Activated naive CD4-positive, alpha-beta T cell treated with anti-CD3 and anti-CD28 coated beads, Interleukin-2, amount 50 U/mL, for 72 hours (primary cell): ENCODE data around the gene LIPK. TPM values are rescaled to one million over a fixed set of nuclear protein-coding genes. Genes with fewer than 3 reads are reported as not detected.
"Not testable (repeated sequence)": the region's sequence is repeated elsewhere in the genome, so short reads cannot be mapped to it uniquely, and the experiment has no call there.

Experiments used
- ATAC-seq, 2 donors: fragments of 150-1000 bp; cut with Tn5 transposase; 2 replicates each; pipeline ENCODE4 v1.10.0; 2021; ENCODE audit warnings: mild to moderate bottlenecking in 2 of 2, moderate library complexity in 2 of 2
- DNase-seq, 2 donors: peaks; one replicate each; pipeline ENCODE4 v3.0.0; 2021 to 2022; ENCODE audit warnings: low spot score in 2 of 2
- H3K27ac Mint-ChIP-seq, 2 donors: one replicate each; pipeline ENCODE4 v1.8.0; 2022; ENCODE audit warnings: mild to moderate bottlenecking in 2 of 2, mixed read lengths in 2 of 2
- H3K36me3 Mint-ChIP-seq, 2 donors: one replicate each; pipeline ENCODE4 v1.8.0; 2022; ENCODE audit warnings: mixed read lengths in 2 of 2
- H3K9me3 Mint-ChIP-seq, 2 donors: one replicate each; pipeline ENCODE4 v1.8.0; 2022; ENCODE audit warnings: mixed read lengths in 2 of 2
- total RNA-seq, 2 donors: library from RNA; stranded (reverse); gene quantifications; one replicate each; pipeline ENCODE4 v1.2.3, GENCODE V29; 2022

The LIPK gene
- total RNA-seq, 2 donors from 2014 or later: not detected

DNA sequence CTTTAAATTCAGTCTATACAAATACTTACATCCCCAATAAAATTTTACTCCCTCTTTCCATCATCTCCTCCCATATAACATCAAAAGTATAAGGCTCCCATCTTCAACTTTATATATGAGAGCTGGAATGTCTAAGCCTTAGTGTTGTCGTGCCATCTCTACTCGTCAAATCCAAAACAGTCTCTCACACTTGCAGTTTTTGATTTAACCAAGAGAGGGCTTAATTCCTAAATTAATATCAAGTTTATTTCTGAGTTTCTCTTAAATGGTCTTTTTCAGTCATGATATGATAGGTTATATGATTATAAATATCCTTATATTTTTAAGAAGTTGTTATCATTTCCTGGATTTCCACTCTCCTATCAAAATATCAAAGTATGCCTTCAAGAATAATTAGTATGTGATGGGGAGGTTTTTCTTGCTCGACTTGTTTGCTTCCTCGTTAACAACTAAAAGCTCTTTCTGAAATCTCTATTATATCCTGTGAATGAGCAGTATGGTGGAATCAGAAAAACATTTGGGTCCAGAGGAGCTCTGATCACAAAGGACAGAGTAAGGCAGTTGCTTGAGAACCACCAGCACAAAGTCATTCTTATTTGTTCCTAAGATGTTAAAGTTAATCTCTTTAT lies 12.5 kb upstream of the LIPK start:
- no peak overlapping the region for H3K27ac Mint-ChIP-seq

DNA sequence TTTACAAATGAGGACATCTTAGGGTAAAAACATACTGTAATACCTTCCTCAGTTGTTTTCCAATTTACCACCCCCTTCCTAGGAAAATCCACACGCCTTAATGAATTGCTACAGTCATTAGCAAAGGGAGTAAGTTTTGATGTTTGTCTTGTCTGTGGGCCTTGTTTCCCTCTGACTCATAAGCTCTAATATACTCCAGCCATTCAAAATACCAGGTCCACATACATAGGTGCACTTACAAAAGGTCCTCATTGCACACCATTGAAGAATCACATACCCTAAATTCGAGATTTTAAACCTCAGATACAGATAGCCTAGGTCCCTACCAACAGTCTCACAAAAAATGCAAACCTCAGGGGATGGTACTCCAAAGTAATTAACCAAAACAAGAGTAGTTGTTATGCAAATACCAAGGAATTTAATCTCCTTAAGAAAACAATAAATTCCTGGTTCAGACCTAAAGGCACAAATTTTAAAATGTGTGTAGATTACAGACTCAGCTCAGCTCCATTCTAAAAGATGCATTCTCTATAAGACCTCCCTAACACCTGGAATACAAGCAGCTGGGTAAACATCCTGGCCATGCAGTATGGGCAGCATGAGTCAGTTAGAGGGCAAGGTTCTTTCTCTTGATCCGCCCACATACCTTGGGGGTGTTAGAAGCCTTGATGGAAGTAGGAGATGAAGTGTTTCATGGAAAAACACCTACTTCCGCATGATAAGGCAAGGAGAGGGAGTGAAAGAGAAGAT lies 3.0 kb upstream of the LIPK start:
- no peak for DNase-seq
- H3K36me3 Mint-ChIP-seq: no peaks in the 10 kb centered on the region

More for the DNA sequence above, 12.5 kb upstream of the LIPK start:
- H3K9me3 Mint-ChIP-seq: no peaks in the 10 kb centered on the region
- DNase-seq (no peak), ATAC-seq (no peak)
- H3K36me3 Mint-ChIP-seq: no peaks in the 10 kb centered on the region

DNA sequence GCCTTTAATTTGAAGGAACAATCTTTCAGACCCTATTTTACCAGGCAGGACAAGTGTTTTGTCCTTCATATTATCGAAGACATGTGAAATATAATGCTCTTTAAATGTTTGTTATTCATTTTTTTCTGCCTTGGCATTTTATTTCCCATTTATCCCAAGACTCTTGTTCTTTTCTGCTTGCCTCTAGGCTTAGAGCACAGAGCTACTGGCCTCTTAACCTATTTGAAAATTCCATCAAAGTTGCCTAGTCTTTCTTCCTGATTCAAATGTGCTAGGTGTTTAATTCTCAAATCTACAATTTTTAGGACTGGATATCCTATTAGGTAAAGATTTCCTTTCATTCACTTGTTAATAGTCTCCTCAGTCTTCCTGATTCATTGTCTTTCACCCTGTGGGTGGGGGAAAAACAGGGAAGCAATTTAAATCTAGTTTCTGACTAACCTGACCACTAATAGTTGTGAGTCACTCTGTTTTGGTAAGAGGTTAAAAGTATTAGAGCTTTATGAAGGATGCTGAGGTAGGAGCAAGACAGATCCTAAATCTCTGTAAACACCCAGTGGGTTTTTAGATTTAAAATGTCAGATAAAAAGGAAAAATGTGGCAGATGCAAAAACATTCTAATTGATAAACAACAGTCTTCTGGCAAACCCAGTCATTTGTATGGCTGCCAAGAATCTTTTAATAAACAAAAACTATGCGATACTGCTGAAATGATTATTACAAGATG lies 1.5 kb downstream of the LIPK start:
- ATAC-seq (peak; percentile 71 to 76), DNase-seq (no peak)
- no peaks in the 10 kb centered on the region for H3K36me3 Mint-ChIP-seq
- no peaks in the 10 kb centered on the region for H3K9me3 Mint-ChIP-seq
- H3K27ac Mint-ChIP-seq: no peak overlapping the region

More for the DNA sequence above, 3.0 kb upstream of the LIPK start:
- Mint-ChIP-seq H3K27ac (no peak overlapping the region), H3K9me3 (no peaks in the 10 kb centered on the region)
- ATAC-seq: no peak

GRCh38 chr10:88709361-88709760 lies 3.3 kb downstream of the LIPK start:
- not testable (repeated sequence) for H3K27ac Mint-ChIP-seq, ATAC-seq, DNase-seq

GRCh38 chr10:88715517-88715916 lies 9.5 kb downstream of the LIPK start:
- DNase-seq (no peak), ATAC-seq (no peak)
- H3K27ac Mint-ChIP-seq: no peak overlapping the region
- H3K9me3 Mint-ChIP-seq: no peaks in the 10 kb centered on the region
- H3K36me3 Mint-ChIP-seq: no peaks in the 10 kb centered on the region

More at GRCh38 chr10:88709361-88709760, 3.3 kb downstream of the LIPK start:
- not testable (repeated sequence) for H3K36me3 Mint-ChIP-seq, H3K9me3 Mint-ChIP-seq

- Mint-ChIP-seq H3K36me3 (no peaks in the 10 kb centered on the region), H3K9me3 (no peaks in the 10 kb centered on the region), H3K27ac (no peak overlapping the region)
- DNase-seq (no peak), ATAC-seq (no peak)
Observed at GRCh38 chr10:88721392-88721791, 15.3 kb downstream of the LIPK start.

DNA sequence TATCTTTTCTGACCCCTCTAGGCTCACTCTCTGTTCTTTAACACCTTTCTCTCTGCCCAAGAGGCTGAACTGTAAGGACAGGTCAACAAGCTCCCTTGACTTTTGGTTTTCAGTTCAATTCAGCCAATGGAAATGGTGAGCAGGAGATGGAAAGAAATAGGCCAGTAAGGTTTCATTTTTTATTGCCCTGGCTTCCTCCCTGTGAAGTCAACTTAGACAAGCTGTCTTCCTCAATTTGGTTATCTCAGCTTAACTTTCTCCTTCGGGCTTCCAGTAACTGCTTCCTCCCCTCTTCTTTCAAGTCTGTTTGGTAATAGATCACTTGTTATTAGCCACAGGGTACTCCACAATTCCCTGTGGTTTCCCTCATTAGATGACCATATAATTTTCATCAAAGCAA lies 19.7 kb downstream of the LIPK start:
- ATAC-seq: no peak
- Mint-ChIP-seq H3K27ac (no peak overlapping the region), H3K36me3 (no peaks in the 10 kb centered on the region), H3K9me3 (no peaks in the 10 kb centered on the region)
- DNase-seq: no peak

DNA sequence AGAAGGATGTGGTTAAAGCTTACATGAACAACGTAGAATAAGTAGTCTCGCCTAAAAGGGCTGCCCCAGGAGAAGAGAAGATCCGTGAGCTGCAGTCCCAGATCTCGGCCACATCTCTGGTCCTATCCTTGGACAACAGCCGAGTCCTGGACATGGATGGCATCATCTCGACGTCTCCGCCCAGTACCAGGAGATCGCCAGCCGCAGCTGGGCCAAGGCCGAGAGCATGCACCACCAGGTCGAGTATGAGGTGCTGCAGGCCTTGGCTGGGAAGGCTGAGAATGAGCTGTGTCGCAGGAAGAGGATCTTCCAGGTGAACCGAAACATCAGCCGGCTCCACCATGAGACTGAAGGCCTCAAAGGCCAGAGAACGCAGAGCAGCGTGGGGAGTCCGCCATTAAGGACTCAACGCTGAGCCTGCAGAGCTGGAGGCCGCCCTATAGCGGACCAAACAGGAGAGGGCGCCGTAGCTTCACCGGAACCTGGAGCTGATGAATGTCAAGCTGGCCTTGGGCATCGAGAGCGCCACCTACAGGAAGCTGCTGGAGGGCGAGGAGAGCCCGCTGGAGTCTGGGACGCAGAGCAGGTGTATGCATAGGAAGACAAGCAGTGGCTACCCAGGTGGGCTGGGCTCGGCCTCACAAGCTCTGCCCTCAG lies 22.2 kb downstream of the LIPK start:
- H3K27ac Mint-ChIP-seq: no peak overlapping the region
- H3K9me3 Mint-ChIP-seq: no peaks in the 10 kb centered on the region
- DNase-seq (peak in 1 of 2 donors; percentile 84), ATAC-seq (peak; percentile 33 to 78)
- no peaks in the 10 kb centered on the region for H3K36me3 Mint-ChIP-seq

GRCh38 chr10:88730864-88731263 lies 24.8 kb downstream of the LIPK start:
- no peaks in the 10 kb centered on the region for H3K36me3 Mint-ChIP-seq
- DNase-seq (no peak), ATAC-seq (no peak)
- no peaks in the 10 kb centered on the region for H3K9me3 Mint-ChIP-seq
- no peak overlapping the region for H3K27ac Mint-ChIP-seq

GRCh38 chr10:88731296-88731695 lies 25.2 kb downstream of the LIPK start:
- ATAC-seq (no peak), DNase-seq (no peak)
- Mint-ChIP-seq H3K36me3 (no peaks in the 10 kb centered on the region), H3K9me3 (no peaks in the 10 kb centered on the region), H3K27ac (no peak overlapping the region)

- DNase-seq: no peak
- Mint-ChIP-seq H3K27ac (no peak overlapping the region), H3K9me3 (no peaks in the 10 kb centered on the region), H3K36me3 (no peaks in the 10 kb centered on the region)
- ATAC-seq: no peak
Observed at GRCh38 chr10:88733215-88733614, 27.2 kb downstream of the LIPK start.

GRCh38 chr10:88735661-88736060 lies 29.6 kb downstream of the LIPK start:
- DNase-seq: no peak
- Mint-ChIP-seq H3K36me3 (no peaks in the 10 kb centered on the region), H3K9me3 (no peaks in the 10 kb centered on the region), H3K27ac (no peak overlapping the region)
- no peak for ATAC-seq

GRCh38 chr10:88741921-88742320 lies 35.9 kb downstream of the LIPK start:
- H3K36me3 Mint-ChIP-seq, ATAC-seq, DNase-seq, H3K27ac Mint-ChIP-seq: not testable (repeated sequence)
- H3K9me3 Mint-ChIP-seq: peaks cover 4 to 10% of the 10 kb centered on the region in 2 donors

DNA sequence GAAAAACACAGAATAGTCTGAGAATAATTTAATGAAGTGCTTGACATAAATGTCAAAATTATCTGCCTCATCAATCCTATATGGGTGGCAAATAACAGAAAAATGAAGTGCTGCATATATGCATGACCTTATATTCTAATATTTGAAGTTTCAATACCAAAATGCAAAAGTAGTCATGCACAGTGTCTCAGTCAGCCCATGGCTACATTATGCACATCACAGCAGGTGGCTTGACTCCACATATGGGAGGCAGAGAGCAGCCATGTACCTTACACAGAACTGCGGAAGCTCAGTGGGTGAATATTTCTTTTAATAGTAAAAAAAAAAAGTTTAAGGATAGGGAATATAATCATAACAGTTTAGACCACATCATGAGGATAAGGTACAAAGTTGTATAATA lies 36.4 kb downstream of the LIPK start:
- DNase-seq (no peak), ATAC-seq (no peak)
- H3K9me3 Mint-ChIP-seq: peaks cover 4 to 10% of the 10 kb centered on the region in 2 donors
- no peak overlapping the region for H3K27ac Mint-ChIP-seq
- peaks cover 0 to 4% of the 10 kb centered on the region in 2 donors for H3K36me3 Mint-ChIP-seq

DNA sequence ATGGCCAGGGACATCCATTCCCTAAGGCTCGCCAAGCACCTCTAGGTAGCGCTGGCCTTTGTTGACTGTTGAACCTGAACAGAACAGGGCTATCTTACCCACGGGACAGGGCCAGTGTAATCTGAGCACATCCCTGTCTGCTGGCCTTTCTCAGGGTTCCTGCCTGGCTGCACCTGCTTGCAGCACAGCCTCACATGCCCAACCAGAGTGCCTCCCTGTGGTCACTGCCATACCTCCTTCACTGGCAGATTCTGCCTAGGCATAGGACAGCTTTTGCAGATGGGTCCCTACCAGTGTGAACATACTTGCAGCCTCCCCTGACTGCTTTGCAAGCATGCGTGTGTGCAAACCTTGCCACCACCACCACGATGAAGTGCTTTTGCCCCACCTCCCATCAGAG lies 38.0 kb downstream of the LIPK start:
- peaks cover 0 to 4% of the 10 kb centered on the region in 2 donors for H3K36me3 Mint-ChIP-seq
- H3K27ac Mint-ChIP-seq: no peak overlapping the region
- H3K9me3 Mint-ChIP-seq: peaks cover 4 to 10% of the 10 kb centered on the region in 2 donors
- DNase-seq (no peak), ATAC-seq (no peak)

- DNase-seq (no peak), ATAC-seq (no peak)
- Mint-ChIP-seq H3K27ac (no peak overlapping the region), H3K36me3 (peaks cover 0 to 4% of the 10 kb centered on the region in 2 donors), H3K9me3 (peaks cover 4 to 10% of the 10 kb centered on the region in 2 donors)
Observed at GRCh38 chr10:88745633-88746032, 39.6 kb downstream of the LIPK start.

GRCh38 chr10:88754287-88754686 lies 48.2 kb downstream of the LIPK start:
- Mint-ChIP-seq H3K36me3 (no peaks in the 10 kb centered on the region), H3K27ac (no peak overlapping the region), H3K9me3 (no peaks in the 10 kb centered on the region)
- DNase-seq (no peak), ATAC-seq (no peak)
